ENCODE measurements around the gene BAZ2B. TPM values are rescaled to one million over a fixed set of nuclear protein-coding genes. Genes with fewer than 3 reads are reported as not detected.

Gene BAZ2B
- total RNA-seq, 4 donors from 2014 or later, result 122 to 181 (median 143) TPM

- WGBS, 2 donors, result 92 to 95% methylated on average over 3 of the region's 3 CpGs
- Histone ChIP-seq H3K27ac (no peak overlapping the region), H3K36me3 (peaks cover 19 to 23% of the 10 kb centered on the region in 2 donors), H3K27me3 (no peaks in the 10 kb centered on the region), H3K4me1 (no peaks in the 10 kb centered on the region), H3K4me3 (replicated peaks in 1 of 3) (no peak overlapping the region), H3K9me3 (no peaks in the 10 kb centered on the region)
- TF ChIP-seq CTCF (IDR thresholded peaks at IDR 0.05) (no peak), POLR2A (IDR thresholded peaks at IDR 0.05) (no peak)
- no peak for DNase-seq
- intact Hi-C loops (cut with DNase I), result no loop called here
Measured at GRCh38 chr2:159351977-159352376, 264.4 kb downstream of the BAZ2B start.

GRCh38 chr2:159349674-159350299 lies 266.6 kb downstream of the BAZ2B start:
- Histone ChIP-seq H3K36me3 (peaks cover 21 to 25% of the 10 kb centered on the region in 2 donors), H3K4me1 (no peaks in the 10 kb centered on the region), H3K9me3 (no peaks in the 10 kb centered on the region), H3K4me3 (replicated peaks in 1 of 3) (no peak overlapping the region), H3K27ac (no peak overlapping the region), H3K27me3 (no peaks in the 10 kb centered on the region)
- no peak for DNase-seq
- WGBS, 2 donors, result 93 to 96% methylated on average over 6 of the region's 6 CpGs
- TF ChIP-seq POLR2A (IDR thresholded peaks at IDR 0.05) (no peak), CTCF (IDR thresholded peaks at IDR 0.05) (no peak)
- intact Hi-C loops (cut with DNase I), result no loop called here

GRCh38 chr2:159326569-159327255 lies 289.6 kb downstream of the BAZ2B start:
- intact Hi-C loops (cut with DNase I), result no loop called here
- peaks cover 6 to 11% of the 10 kb centered on the region in 2 donors for H3K36me3 ChIP-seq
- TF ChIP-seq CTCF (IDR thresholded peaks at IDR 0.05) (no peak), POLR2A (IDR thresholded peaks at IDR 0.05) (no peak)

GRCh38 chr2:159322419-159322818 lies 293.9 kb downstream of the BAZ2B start:
- Histone ChIP-seq H3K9me3 (no peaks in the 10 kb centered on the region), H3K27ac (no peak overlapping the region), H3K36me3 (peaks cover 4 to 10% of the 10 kb centered on the region in 2 donors), H3K4me1 (no peaks in the 10 kb centered on the region), H3K27me3 (no peaks in the 10 kb centered on the region), H3K4me3 (replicated peaks in 1 of 3) (no peak overlapping the region)
- intact Hi-C loops (cut with DNase I), result no loop called here
- DNase-seq, result no peak
- TF ChIP-seq POLR2A (IDR thresholded peaks at IDR 0.05) (no peak), CTCF (IDR thresholded peaks at IDR 0.05) (no peak)

More at GRCh38 chr2:159326569-159327255, 289.6 kb downstream of the BAZ2B start:
- 95 to 97% methylated on average over 5 of the region's 5 CpGs for WGBS, 2 donors
- H3K27me3 ChIP-seq, result no peaks in the 10 kb centered on the region
- no peaks in the 10 kb centered on the region for H3K9me3 ChIP-seq
- no peak for DNase-seq
- no peak overlapping the region for H3K4me3 ChIP-seq (replicated peaks in 1 of 3)
- H3K27ac ChIP-seq, result no peak overlapping the region
- no peaks in the 10 kb centered on the region for H3K4me1 ChIP-seq

GRCh38 chr2:159317392-159318088 lies 298.8 kb downstream of the BAZ2B start:
- H3K9me3 ChIP-seq, result no peaks in the 10 kb centered on the region
- H3K27ac ChIP-seq, result no peak overlapping the region
- WGBS, 2 donors, result 76 to 81% methylated on average over 3 of the region's 3 CpGs
- H3K4me3 ChIP-seq (replicated peaks in 1 of 3), result no peak overlapping the region
- H3K4me1 ChIP-seq, result no peaks in the 10 kb centered on the region
- intact Hi-C loops (cut with DNase I), result no loop called here
- no peaks in the 10 kb centered on the region for H3K27me3 ChIP-seq
- TF ChIP-seq CTCF (IDR thresholded peaks at IDR 0.05) (no peak), POLR2A (IDR thresholded peaks at IDR 0.05) (no peak)
- DNase-seq, result no peak
- H3K36me3 ChIP-seq, result peaks cover 0 to 10% of the 10 kb centered on the region in 2 donors

Measured in thyroid gland (tissue), 4 donors.